HG03575 (cell line): Measurements from ENCODE around the gene HCCS.

Source experiments
- ATAC-seq: cut with Tn5 transposase; IDR thresholded peaks from one replicate; pipeline ENCODE4 v1.9.1; 2021; ENCODE audit not compliant: unreplicated experiment, insufficient number of reproducible peaks, low FRiP score; ENCODE audit errors: extremely low read depth

The HCCS gene

GRCh38 chrX:11172415-11172814, 61.3 kb downstream of the HCCS start:
- ATAC-seq = no peak
